ENCODE measurements around the gene PDSS1. TPM values are rescaled to one million over a fixed set of nuclear protein-coding genes. Genes with fewer than 3 reads are reported as not detected.

Gene PDSS1
- total RNA-seq, 1 experiment from 2014 or later = 14.3 TPM

- Mint-ChIP-seq H3K4me3 (ENCODE audit: unreplicated experiment) (no peak overlapping the region), H3K27me3 (ENCODE audit: insufficient read depth, unreplicated experiment) (peaks cover under 1% of the 10 kb centered on the region), H3K36me3 (ENCODE audit: insufficient read depth, unreplicated experiment) (no peaks in the 10 kb centered on the region), H3K4me1 (ENCODE audit: insufficient read depth, unreplicated experiment) (no peaks in the 10 kb centered on the region), H3K27ac (ENCODE audit: low read depth, unreplicated experiment) (no peak overlapping the region), H3K9me3 (ENCODE audit: unreplicated experiment) (no peaks in the 10 kb centered on the region)
- POLR2A ChIA-PET = no interaction called here
- no peak for DNase-seq (ENCODE audit: unreplicated experiment)
- CTCF ChIA-PET = no interaction called here
- BruUV-seq (replicated peaks) = no TSS peak
- no peak for TF ChIP-seq CTCF (IDR thresholded peaks at IDR 0.05; ENCODE audit: unreplicated experiment)
- intact Hi-C loops (cut with micrococcal nuclease) = no loop called here
Measured at GRCh38 chr10:26653004-26653403, 44.5 kb upstream of the PDSS1 start.

GRCh38 chr10:26655746-26656145 is 41.8 kb upstream of the PDSS1 start:
- H3K27ac Mint-ChIP-seq (ENCODE audit: low read depth, unreplicated experiment) = no peak overlapping the region
- TF ChIP-seq CTCF (IDR thresholded peaks at IDR 0.05; ENCODE audit: unreplicated experiment) = no peak
- H3K4me3 Mint-ChIP-seq (ENCODE audit: unreplicated experiment) = no peak overlapping the region
- intact Hi-C loops (cut with micrococcal nuclease) = no loop called here
- no peaks in the 10 kb centered on the region for H3K9me3 Mint-ChIP-seq (ENCODE audit: unreplicated experiment)
- no peaks in the 10 kb centered on the region for H3K4me1 Mint-ChIP-seq (ENCODE audit: insufficient read depth, unreplicated experiment)
- CTCF ChIA-PET = no interaction called here
- POLR2A ChIA-PET = no interaction called here
- no TSS peak for BruUV-seq (replicated peaks)
- no peak for DNase-seq (ENCODE audit: unreplicated experiment)
- no peaks in the 10 kb centered on the region for H3K36me3 Mint-ChIP-seq (ENCODE audit: insufficient read depth, unreplicated experiment)
- H3K27me3 Mint-ChIP-seq (ENCODE audit: insufficient read depth, unreplicated experiment) = peaks cover 22% of the 10 kb centered on the region

- Mint-ChIP-seq H3K36me3 (ENCODE audit: insufficient read depth, unreplicated experiment) (no peaks in the 10 kb centered on the region), H3K9me3 (ENCODE audit: unreplicated experiment) (no peaks in the 10 kb centered on the region), H3K4me3 (ENCODE audit: unreplicated experiment) (no peak overlapping the region), H3K27ac (ENCODE audit: low read depth, unreplicated experiment) (no peak overlapping the region), H3K4me1 (ENCODE audit: insufficient read depth, unreplicated experiment) (no peaks in the 10 kb centered on the region), H3K27me3 (ENCODE audit: insufficient read depth, unreplicated experiment) (peaks cover 22% of the 10 kb centered on the region)
- no TSS peak for BruUV-seq (replicated peaks)
- no peak for TF ChIP-seq CTCF (IDR thresholded peaks at IDR 0.05; ENCODE audit: unreplicated experiment)
- DNase-seq (ENCODE audit: unreplicated experiment) = no peak
- ChIA-PET CTCF (no interaction called here), POLR2A (no interaction called here)
- intact Hi-C loops (cut with micrococcal nuclease) = no loop called here
Measured at GRCh38 chr10:26662864-26663263, 34.6 kb upstream of the PDSS1 start.

- no peak for TF ChIP-seq CTCF (IDR thresholded peaks at IDR 0.05; ENCODE audit: unreplicated experiment)
- Mint-ChIP-seq H3K4me3 (ENCODE audit: unreplicated experiment) (no peak overlapping the region), H3K36me3 (ENCODE audit: insufficient read depth, unreplicated experiment) (no peaks in the 10 kb centered on the region), H3K9me3 (ENCODE audit: unreplicated experiment) (no peaks in the 10 kb centered on the region), H3K27me3 (ENCODE audit: insufficient read depth, unreplicated experiment) (no peaks in the 10 kb centered on the region), H3K27ac (ENCODE audit: low read depth, unreplicated experiment) (no peak overlapping the region), H3K4me1 (ENCODE audit: insufficient read depth, unreplicated experiment) (no peaks in the 10 kb centered on the region)
- POLR2A ChIA-PET = no interaction called here
- no peak for DNase-seq (ENCODE audit: unreplicated experiment)
- intact Hi-C loops (cut with micrococcal nuclease) = no loop called here
- no TSS peak for BruUV-seq (replicated peaks)
- CTCF ChIA-PET = interaction anchor here (1.2 kb wide), 1 partner anchor 61 kb away, joined by 5 read pairs; no protein-coding TSS in a partner anchor
Measured at GRCh38 chr10:26665080-26666048, 32.1 kb upstream of the PDSS1 start.
